ENCODE measurements around the gene PXK.

The PXK gene

DNA sequence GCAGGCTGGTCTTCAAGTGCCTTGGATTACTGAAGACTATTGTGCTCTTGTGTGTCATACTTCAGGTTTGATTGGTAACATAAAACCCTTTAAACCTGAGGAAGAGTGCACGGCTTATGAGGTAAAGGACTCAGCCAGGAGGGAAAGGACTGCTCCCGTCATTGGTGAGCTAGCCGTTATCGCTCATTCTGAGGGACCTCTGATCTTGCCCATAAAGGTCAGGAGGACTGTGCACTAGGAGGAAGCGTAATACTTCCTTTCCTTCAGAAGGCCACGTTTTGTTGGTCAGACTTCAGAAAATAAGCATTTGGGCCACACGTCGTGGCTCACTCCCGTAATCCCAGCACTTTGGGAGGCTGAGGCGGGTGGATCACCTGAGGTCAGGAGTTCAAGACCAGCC lies 37.7 kb downstream of the PXK start:
- DNase-seq = no peak
- intact Hi-C loops (cut with DNase I) = no loop called here

DNA sequence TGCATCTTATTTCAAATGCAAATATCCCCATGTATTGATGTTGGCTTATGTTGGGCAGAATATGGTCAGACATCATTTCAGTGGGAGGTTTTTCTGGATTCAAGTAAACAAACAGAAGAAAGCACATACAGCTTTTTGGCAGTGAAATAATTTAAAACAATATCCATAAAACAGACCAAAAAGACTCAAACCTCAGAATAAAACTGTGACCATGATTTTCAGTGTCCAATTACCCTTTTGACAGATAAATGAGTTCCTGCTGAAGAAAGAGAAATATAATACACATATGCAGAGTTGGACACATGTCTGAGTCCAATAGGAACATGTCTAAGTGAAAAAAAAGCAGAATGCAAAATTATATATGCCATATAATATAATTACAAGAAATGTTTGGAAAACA lies 39.1 kb downstream of the PXK start:
- intact Hi-C loops (cut with DNase I) = no loop called here
- DNase-seq = no peak

- intact Hi-C loops (cut with DNase I) = no loop called here
Measured at GRCh38 chr3:58375254-58375653, 42.6 kb downstream of the PXK start.

DNA sequence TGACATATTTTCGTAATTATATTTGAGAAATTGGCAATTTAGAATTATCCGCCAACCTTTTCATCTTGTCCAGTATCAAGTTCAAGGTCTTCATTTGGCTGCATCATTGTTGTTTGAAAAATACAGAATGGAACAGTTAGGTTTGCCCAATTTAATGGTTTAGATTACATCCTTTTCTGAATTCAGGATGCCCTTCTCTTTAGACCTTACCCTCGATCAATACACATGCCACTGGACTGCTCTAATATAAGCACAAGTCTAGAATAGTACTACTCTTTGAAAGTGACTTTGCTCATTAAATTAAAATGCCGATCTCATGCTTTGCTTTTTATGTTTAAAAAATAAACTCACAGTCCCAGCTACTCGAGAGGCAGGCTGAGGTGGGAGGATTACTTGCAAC lies 44.5 kb downstream of the PXK start:
- DNase-seq = no peak
- intact Hi-C loops (cut with DNase I) = no loop called here

More at GRCh38 chr3:58375254-58375653, 42.6 kb downstream of the PXK start:
- DNase-seq = no peak

DNA sequence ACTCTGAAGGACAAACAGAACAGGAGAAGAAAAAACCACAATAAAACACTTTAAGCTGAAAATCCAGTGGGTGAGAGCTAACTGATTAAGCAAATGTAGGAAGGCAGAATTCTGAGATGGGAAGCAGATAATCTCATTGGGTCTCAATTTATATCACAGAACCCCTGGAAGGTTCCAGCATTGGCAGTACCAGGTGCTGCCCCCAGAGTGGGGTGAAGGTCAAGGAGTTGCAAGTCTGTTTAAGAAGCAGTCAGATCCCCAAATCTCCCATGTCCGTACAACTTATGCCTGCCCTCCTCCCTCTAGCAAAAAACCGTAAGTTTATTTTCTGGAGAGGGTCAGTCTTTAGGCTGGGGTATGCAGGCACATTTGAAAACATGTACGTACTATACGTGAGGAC lies 45.1 kb downstream of the PXK start:
- intact Hi-C loops (cut with DNase I) = no loop called here
- no peak for DNase-seq

GRCh38 chr3:58379351-58380073 lies 46.8 kb downstream of the PXK start:
- DNase-seq = no peak
- intact Hi-C loops (cut with DNase I) = loop anchor here (10.0 kb wide), 1 partner anchor 45 kb away; the partner anchor contains the start of gene PXK

- intact Hi-C loops (cut with DNase I) = loop anchor here (10.0 kb wide), 1 partner anchor 49 kb away; the partner anchor contains the start of gene PXK
- DNase-seq = no peak
Measured at GRCh38 chr3:58383476-58383875, 50.8 kb downstream of the PXK start.

- DNase-seq = no peak
- intact Hi-C loops (cut with DNase I) = loop anchor here (10.0 kb wide), 1 partner anchor 49 kb away; the partner anchor contains the start of gene PXK
Measured at GRCh38 chr3:58383904-58384303, 51.2 kb downstream of the PXK start.

DNA sequence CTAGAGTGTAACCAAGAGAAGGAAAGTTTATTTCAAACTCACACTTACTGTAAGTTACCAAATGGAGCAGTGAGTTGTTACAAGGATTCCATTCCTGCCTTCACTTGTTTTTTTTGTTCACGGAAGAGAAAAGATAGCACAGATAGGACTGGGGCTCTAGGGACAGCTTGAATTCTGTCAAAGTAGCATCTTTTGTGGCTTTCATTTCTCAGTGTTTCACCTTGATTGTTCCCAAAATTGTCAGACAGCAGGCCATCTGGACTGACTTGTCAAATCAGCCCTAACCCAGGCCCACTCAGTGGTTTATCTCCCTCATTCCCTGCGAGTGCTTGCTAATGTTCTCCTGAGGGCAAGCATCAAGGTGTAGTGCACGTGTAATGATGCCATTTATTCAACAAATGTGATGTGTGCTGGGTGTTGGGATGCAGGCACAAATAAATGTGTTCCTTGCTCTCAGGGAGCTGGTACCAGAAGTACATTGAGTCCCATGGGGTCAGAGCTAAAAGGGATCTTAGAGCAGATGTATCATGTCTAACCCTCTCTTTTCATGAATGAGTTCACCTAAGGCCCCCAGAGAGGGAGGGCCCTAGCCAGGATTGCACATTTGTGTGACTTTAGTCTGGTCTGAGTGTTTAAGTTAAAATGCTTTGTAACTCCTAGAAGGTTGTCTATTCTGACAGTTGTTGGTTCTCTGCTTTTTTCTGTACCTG lies 51.8 kb downstream of the PXK start:
- DNase-seq = peak in 1 of 10 donors; percentile 46
- intact Hi-C loops (cut with DNase I) = loop anchor here (10.0 kb wide), 1 partner anchor 50 kb away; the partner anchor contains the start of gene PXK

DNA sequence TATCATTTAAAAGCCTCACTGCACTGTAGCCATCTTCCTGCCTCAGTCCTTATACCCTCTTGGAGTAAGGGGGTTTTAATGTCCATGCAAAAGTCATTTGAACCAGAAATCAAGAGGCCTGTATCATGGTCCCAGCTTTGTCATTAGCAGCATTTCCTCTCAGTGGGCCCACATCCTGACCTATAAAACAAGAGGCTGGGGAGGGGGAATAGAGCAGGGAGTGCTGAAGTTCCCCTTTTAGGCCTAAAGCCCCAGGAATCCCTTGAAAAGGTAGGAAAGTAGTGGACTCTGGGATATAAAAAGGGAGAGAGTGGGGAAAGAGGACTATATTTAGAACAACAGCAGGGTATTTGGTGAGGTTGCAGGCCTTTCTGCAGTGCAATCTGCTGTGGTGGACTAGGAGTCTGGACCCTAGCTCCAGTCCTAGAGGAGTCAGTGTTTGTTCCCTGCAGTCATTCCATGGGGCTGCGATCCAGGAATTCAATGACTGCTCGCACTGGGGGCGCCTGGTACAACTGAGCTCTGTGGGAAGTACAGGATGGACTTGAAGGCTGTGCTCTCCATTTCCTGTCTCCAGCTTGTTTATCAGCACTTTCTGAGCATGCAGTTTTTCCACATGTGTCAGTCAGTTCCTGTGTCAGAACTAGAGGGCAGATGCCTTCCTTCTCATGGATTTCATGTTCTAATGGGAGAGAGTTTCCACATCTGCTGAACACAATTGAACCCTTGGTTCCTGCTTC lies 54.1 kb downstream of the PXK start:
- DNase-seq = peak; percentile 51 to 95 (median 80)
- intact Hi-C loops (cut with DNase I) = loop anchor here (10.0 kb wide), 1 partner anchor 52 kb away; the partner anchor contains the start of gene PXK

DNA sequence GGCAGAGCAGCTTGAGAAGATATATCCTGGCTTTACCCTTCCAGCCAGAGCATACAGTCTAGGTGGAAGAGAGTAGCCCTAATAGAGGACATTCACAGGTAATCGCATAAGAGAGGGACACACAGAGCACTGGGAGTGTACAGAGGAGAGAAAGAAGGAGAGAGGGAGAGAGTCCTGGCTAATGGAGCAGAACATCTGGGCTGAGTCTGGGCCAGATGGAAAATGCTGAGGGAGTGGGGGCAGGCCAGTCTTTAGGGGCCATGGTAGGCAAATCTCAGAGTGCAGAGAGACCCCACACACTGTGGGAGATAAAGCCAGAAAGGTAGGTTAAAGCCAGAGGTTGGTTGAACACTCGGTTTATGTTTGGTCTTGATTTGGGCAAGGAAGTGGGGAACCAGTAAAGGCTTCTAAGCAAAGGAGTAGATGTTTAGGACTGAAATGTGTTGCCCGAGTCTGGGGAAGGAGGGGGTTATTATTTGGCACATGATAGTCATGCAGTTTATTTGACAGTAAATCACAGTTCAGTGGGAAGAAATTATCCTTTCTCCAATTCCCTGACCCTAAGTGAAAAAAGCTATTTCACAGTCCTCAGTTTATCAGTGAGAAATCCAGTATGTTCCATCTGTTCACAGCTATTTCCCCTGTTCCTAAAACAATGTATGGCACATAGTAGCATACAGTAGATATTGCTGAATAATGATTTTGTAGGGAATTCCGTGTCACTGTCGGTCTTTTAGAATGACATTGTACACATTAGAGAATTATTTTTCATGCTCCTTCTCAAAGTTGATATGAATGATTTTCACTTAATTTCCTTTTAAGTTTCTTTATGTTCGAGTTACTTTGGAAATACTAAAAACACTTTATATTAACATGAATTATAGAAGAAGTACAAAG lies 55.2 kb downstream of the PXK start:
- DNase-seq = no peak
- intact Hi-C loops (cut with DNase I) = loop anchor here (10.0 kb wide), 1 partner anchor 53 kb away; the partner anchor contains the start of gene PXK

DNA sequence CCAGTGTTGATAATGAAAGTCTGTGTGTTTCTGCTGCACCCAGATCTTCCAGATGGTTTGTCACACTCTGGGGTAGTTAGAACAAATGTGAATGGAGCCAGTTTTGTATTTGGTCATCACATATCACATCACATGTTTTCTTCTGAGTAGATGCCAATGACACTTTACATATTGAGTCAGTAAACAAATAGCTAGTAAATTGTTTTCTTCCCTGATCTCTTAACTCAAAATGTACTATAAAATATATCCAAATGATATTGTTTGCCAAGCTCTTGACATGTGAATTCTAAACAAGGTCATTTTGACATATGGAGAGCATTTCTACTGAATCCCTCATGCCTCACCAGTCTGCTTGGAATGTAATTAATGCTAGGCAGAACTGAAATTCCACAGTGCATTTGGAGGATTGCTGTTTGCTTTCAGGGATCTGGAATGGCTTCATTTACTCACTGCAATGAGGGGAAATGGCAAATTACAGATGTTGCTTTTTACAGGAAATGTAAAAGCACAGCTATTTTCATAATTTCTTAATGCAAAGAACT lies 55.9 kb downstream of the PXK start:
- no peak for DNase-seq
- intact Hi-C loops (cut with DNase I) = loop anchor here (10.0 kb wide), 1 partner anchor 54 kb away; the partner anchor contains the start of gene PXK

DNA sequence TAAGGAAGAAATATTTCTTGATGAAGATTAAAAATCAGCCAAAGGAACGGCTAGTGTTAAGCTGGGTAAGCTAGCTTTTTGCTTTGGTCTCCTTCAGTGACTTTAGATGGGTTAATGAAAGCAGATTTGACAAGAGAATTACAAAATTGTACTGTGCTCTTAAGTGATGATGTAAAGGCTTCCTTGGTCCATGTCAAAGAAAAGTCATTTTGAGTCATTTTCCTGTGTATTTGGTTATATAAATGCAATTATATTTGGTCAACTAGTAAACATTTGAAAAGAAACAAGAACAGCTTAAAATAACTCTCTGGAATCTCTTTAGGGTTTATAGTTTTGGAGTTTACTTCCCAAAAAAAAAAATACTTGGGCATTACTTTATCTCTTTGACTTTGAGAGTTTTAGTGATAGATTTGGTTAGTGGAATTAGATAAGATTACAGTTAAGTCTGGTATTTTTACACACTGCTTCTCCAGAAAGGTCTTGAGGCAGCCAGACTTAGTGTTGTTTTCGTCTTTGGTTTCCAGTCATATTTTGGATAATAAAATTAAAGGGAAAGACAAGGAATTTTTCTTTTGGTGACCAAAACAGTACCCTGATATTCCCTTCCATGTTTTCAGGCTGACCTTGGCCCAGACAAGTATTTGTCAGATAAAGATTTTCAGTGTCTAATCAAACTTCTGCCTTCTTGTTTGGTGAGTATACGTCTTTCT lies 58.6 kb downstream of the PXK start:
- DNase-seq = no peak
- intact Hi-C loops (cut with DNase I) = no loop called here

- DNase-seq = no peak
- intact Hi-C loops (cut with DNase I) = no loop called here
Measured at GRCh38 chr3:58392181-58392580, 59.5 kb downstream of the PXK start.

DNA sequence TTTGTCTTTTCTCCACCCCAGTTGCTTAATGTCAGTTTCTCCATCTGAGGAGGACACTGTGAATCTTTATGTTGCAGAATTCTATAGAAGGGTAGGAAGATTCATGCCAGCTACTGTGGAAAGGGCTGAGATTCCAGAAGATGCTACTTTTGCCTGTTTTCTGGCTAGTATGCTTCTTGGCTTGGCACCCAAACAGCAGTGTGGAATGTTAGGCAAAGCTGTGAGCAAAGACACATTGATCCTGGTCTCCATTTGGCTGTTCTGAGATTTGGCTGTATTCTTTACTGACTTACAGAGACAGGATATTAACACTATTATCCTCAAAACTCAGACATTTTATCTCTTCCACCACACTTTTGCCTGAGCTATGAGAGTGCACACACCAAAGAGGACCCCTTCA lies 61.6 kb downstream of the PXK start:
- intact Hi-C loops (cut with DNase I) = no loop called here
- DNase-seq = peak in 1 of 10 donors; percentile 55

DNA sequence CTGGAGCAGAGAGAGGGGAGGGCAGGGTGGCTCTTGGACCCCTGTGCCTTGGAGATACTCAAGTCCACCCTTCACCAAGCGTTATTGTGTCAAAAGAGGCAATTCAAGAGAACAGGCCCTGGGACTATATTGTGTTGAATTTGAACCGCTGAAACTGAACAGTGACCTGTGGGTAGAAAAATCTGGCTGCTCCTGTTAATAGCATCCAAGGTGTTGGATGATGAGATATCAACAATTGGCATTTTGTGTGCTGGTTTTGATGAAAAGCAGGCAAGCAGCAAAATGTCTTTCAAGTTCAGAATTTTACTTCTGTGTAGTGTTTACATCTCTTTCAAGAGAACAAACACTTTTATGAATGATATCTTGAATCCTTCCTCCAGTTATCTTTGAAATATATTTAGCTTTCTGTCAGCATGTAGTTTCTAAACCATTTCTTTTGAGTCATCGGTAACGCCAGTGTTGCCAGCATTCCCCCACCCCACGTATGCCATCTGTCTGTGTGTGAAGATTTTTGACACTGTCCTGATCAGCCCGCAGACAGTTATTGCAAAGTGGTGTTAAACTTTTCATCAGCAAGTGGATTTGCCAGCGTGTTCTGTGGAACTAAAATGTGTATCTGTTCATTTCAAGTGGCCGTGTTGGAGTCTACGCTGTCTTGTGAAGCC lies 66.1 kb downstream of the PXK start:
- intact Hi-C loops (cut with DNase I) = no loop called here
- peak in 5 of 10 donors; percentile 32 to 90 (median 42) for DNase-seq

DNA sequence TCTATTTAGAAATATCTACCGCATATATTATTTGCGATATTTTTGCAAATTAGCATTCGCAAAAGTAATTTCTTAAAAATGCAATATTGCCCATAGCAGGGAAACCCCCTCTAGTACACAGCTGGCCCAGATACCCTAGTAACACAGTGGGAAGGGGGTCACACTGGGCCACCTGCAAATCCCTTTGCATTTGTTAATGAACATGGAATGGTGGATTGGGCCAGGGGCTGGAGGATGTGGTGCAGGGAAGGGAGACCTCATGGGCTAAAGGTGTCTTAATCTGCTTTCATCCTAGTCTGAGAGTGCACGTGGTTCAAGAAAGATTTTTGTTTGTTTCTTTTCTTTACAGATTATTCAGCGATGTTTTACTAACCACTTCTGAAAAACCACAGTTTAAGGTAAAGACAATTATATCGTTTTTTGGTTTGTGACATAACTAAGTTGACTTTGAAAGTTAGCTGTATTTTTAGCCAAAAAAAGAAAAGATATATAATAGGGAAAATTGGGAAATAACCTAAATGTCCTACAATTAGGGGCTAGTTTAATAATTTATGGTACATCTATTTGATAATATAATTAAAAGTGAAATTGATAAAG lies 70.9 kb downstream of the PXK start:
- no peak for DNase-seq

GRCh38 chr3:58404396-58404795 lies 71.7 kb downstream of the PXK start:
- no peak for DNase-seq
- intact Hi-C loops (cut with DNase I) = no loop called here

More for the DNA sequence above, 70.9 kb downstream of the PXK start:
- intact Hi-C loops (cut with DNase I) = no loop called here

Data from posterior cingulate gyrus (tissue), 11 donors.